Neuronal stem cell (in vitro differentiated cells): ENCODE measurements around the gene PARP6.

Experiments
- DNase-seq: peaks from one replicate; pipeline ENCODE4 v3.0.0-alpha.2; 2013; ENCODE audit warnings: low spot score
- H2AFZ ChIP-seq: one replicate; pipeline ENCODE4 v1.6.1; 2013; ENCODE audit warnings: mild to moderate bottlenecking, low read length, inconsistent platforms
- H2AK5ac ChIP-seq: 2 replicates; pipeline ENCODE4 v1.6.1; 2013; ENCODE audit warnings: low read depth, mild to moderate bottlenecking, inconsistent platforms, low read length, moderate library complexity, mixed read lengths
- H2BK120ac ChIP-seq: 2 replicates; pipeline ENCODE4 v1.6.1; 2013; ENCODE audit warnings: low read depth, mild to moderate bottlenecking, inconsistent platforms, low read length, moderate library complexity, mixed read lengths
- H2BK12ac ChIP-seq: one replicate; pipeline ENCODE4 v1.6.1; 2013; ENCODE audit warnings: low read length, inconsistent platforms
- H2BK15ac ChIP-seq: 2 replicates; pipeline ENCODE4 v1.6.1; 2013; ENCODE audit warnings: mild to moderate bottlenecking, low read length, inconsistent platforms, mixed read lengths
- H2BK5ac ChIP-seq: one replicate; pipeline ENCODE4 v1.6.1; 2013; ENCODE audit warnings: inconsistent platforms, mild to moderate bottlenecking, low read length, moderate library complexity
- H3K14ac ChIP-seq: one replicate; pipeline ENCODE4 v1.6.1; 2013; ENCODE audit warnings: low read length, inconsistent platforms
- H3K18ac ChIP-seq: 2 replicates; pipeline ENCODE4 v1.6.1; 2013; ENCODE audit warnings: low read length, inconsistent platforms
- H3K23ac ChIP-seq: 2 replicates; pipeline ENCODE4 v1.6.1; 2013; ENCODE audit warnings: low read depth, mild to moderate bottlenecking, mixed read lengths, low read length, inconsistent platforms; ENCODE audit not compliant: poor library complexity
- H3K27ac ChIP-seq: replicated peaks from 3 replicates; pipeline ENCODE4 v1.5.1; 2013; ENCODE audit warnings: low read length, inconsistent platforms
- H3K27me3 ChIP-seq, 3 experiments: 2 replicates each; pipeline ENCODE4 v1.6.1; 2013; ENCODE audit warnings: low read length in 3 of 3, mild to moderate bottlenecking in 2 of 3, inconsistent platforms in 1 of 3, low read depth in 1 of 3, mixed read lengths in 1 of 3, moderate library complexity in 1 of 3; ENCODE audit not compliant: control insufficient read depth in 3 of 3, insufficient read depth in 3 of 3
- H3K36me3 ChIP-seq, 2 donors: replicated peaks in 1 of 2; 2 replicates each; pipeline ENCODE4 v1.6.1; 2013; ENCODE audit warnings: low read length in 2 of 2; ENCODE audit not compliant: control insufficient read depth in 2 of 2, insufficient read depth in 2 of 2
- H3K4ac ChIP-seq: 2 replicates; pipeline ENCODE4 v1.6.1; 2013; ENCODE audit warnings: inconsistent platforms, mild to moderate bottlenecking, low read length, moderate library complexity
- H3K4me1 ChIP-seq, 2 donors: 1 replicate in 1 of 2; 2 replicates in 1 of 2; pipeline ENCODE4 v1.6.1; 2013; ENCODE audit warnings: low read length in 2 of 2, low read depth in 1 of 2; ENCODE audit not compliant: control insufficient read depth in 2 of 2, insufficient read depth in 1 of 2
- H3K4me2 ChIP-seq: one replicate; pipeline ENCODE4 v1.6.1; 2013; ENCODE audit warnings: mild to moderate bottlenecking, low read length, inconsistent platforms; ENCODE audit not compliant: insufficient read depth, poor library complexity, severe bottlenecking
- H3K4me3 ChIP-seq, 2 donors: 2 replicates each; pipeline ENCODE4 v1.5.1; 2013; ENCODE audit warnings: low read length in 2 of 2, mild to moderate bottlenecking in 2 of 2, inconsistent platforms in 1 of 2, moderate library complexity in 1 of 2
- H3K79me1 ChIP-seq: one replicate; pipeline ENCODE4 v1.6.1; 2013; ENCODE audit warnings: low read depth, mild to moderate bottlenecking, inconsistent platforms, low read length, moderate library complexity
- H3K9ac ChIP-seq: one replicate; pipeline ENCODE4 v1.6.1; 2013; ENCODE audit warnings: mild to moderate bottlenecking, low read depth, low read length, inconsistent platforms; ENCODE audit not compliant: poor library complexity
- H3K9me3 ChIP-seq, 2 donors: replicated peaks in 1 of 2; 2 replicates each; pipeline versions ENCODE3 to v1.6.1; 2013; ENCODE audit warnings: low read length in 2 of 2, mild to moderate bottlenecking in 2 of 2, inconsistent platforms in 1 of 2, low read depth in 1 of 2, mixed read lengths in 1 of 2, moderate library complexity in 1 of 2; ENCODE audit not compliant: control insufficient read depth in 2 of 2, insufficient read depth in 1 of 2
- H4K8ac ChIP-seq: one replicate; pipeline ENCODE4 v1.6.1; 2013; ENCODE audit warnings: low read depth, mild to moderate bottlenecking, inconsistent platforms, low read length, moderate library complexity
- H4K91ac ChIP-seq: one replicate; pipeline ENCODE4 v1.6.1; 2013; ENCODE audit warnings: low read length, low read depth, mild to moderate bottlenecking, inconsistent platforms; ENCODE audit not compliant: poor library complexity
- WGBS, 2 donors: extraction: QIAGEN DNeasy Blood & Tissue Kit; methylation state at CpG; one replicate each; pipeline ENCODE4 v1.1.7; 2013; ENCODE audit warnings: missing lambda C conversion rate in 2 of 2, mixed read lengths in 1 of 2; ENCODE audit not compliant: insufficient read length in 2 of 2, insufficient replicate concordance in 1 of 2; ENCODE audit errors: extremely low coverage in 2 of 2; 5-methylcytosine and 5-hydroxymethylcytosine counted together

Gene PARP6

DNA sequence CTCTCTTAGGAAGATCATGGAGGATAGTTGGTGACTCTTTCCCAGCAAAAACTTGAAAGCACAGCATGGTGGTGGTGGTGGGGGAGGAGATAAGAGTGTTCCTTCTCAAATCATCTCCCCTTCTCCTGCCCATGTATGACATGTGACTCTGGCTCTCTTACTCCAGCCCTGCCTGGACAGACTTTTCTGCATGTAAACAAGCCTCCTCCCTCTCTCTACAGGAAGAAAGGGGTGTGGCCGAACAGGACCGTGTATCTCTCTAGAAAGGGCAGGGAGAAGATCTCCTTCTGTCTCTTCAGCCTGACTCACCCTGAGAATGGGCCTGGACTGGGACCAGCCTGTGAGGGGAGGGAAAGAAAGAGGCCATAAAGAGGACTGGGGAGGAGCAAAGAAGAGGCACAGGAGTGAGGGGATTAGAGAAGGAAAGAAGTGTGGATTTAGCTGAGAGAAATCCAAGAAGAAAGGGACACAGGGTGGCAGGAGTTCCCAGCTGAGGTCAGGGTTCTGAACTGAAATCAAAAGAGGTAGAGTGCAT, 46.1 kb upstream of the PARP6 start:
- Histone ChIP-seq H3K79me1 (peaks cover 2% of the 10 kb centered on the region), H4K91ac (no peak overlapping the region), H2AFZ (no peak overlapping the region), H3K36me3 (no peaks in the 10 kb centered on the region), H3K27me3 (peaks cover 0 to 22% (median 18%) of the 10 kb centered on the region in 3 experiments), H2BK12ac (no peak overlapping the region), H3K18ac (no peak overlapping the region), H3K9ac (no peak overlapping the region), H2BK15ac (no peak overlapping the region), H2BK5ac (no peak overlapping the region), H3K9me3 (peaks cover 0 to 2% of the 10 kb centered on the region in 2 donors), H3K23ac (no peak overlapping the region), H3K14ac (no peak overlapping the region), H4K8ac (no peak overlapping the region), H3K27ac (no peak overlapping the region), H2BK120ac (no peak overlapping the region), H3K4me2 (no peak overlapping the region), H3K4me1 (peaks cover 2 to 3% of the 10 kb centered on the region in 2 donors), H3K4me3 (no peak overlapping the region), H3K4ac (no peak overlapping the region), H2AK5ac (no peak overlapping the region)
- DNase-seq: no peak
- WGBS, 2 donors: no CpG with 5 or more reads among the region's 2 CpGs

DNA sequence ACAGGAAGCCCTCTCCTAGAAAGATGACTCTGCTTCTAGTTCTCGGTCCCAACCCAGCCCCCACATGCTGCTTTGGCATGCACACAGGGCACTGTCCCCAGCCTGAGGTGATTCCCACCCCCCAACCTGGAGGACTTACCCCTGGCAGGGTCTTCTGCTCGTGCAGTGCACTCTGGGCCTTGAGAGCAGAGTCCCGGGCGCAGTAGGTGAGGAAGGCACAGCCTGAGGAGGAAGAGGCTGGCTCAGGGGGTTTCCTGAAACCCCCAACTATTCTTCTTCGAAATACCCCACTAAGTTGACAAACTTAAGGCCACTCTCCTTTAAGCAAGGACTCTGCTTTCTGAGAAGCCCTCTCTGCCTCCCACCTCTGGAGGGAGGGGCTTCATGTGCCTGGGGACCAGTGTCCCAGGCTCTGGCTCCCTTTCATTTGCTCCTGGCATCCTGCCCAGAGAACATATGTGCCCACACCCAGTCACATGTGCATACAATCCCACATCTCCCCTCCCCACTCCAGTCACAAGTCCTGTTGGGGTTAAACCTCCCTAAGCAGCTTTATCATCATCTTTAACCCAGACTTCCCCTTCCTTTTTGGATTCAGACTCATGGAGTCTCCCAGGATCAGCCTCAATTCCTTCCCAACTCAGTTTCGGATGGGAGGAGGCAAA, 43.5 kb upstream of the PARP6 start:
- H2AFZ ChIP-seq: no peak overlapping the region
- DNase-seq: no peak

DNA sequence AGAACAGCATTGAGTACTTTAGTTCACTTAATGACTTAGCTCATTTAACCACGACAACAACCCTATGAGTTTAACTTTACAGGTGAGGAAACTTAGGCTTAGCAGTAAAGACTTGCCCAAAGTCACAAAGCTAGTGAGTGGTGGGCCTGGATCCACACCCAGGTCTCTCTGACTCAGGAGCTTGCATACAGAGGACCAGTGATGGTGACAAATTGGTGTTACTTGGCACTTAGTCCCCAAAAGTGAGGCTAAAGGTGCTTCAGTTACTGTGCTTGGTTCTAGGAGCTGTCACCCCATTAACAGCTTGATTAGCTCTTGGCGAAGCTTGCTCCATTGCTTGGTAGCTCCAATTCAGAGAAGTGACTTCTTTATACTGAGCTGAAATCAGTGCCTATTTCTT, 41.5 kb upstream of the PARP6 start:
- H3K36me3 ChIP-seq: no peaks in the 10 kb centered on the region
- H3K79me1 ChIP-seq: no peaks in the 10 kb centered on the region
- H4K91ac ChIP-seq: no peak overlapping the region
- H3K4me2 ChIP-seq: no peak overlapping the region
- no peak overlapping the region for H3K4ac ChIP-seq
- H3K18ac ChIP-seq: no peak overlapping the region
- no peak overlapping the region for H2BK12ac ChIP-seq
- H3K9me3 ChIP-seq: no peaks in the 10 kb centered on the region
- no peak overlapping the region for H4K8ac ChIP-seq
- no CpG with 5 or more reads among the region's 2 CpGs for whole genome bisulfite sequencing, 2 donors
- no peak overlapping the region for H2AFZ ChIP-seq
- H3K27ac ChIP-seq: no peak overlapping the region
- H3K27me3 ChIP-seq: peaks cover 0 to 21% (median 14%) of the 10 kb centered on the region in 3 experiments
- no peak overlapping the region for H3K23ac ChIP-seq
- no peak overlapping the region for H3K4me3 ChIP-seq
- H2BK120ac ChIP-seq: no peak overlapping the region
- H3K4me1 ChIP-seq: no peaks in the 10 kb centered on the region
- no peak for DNase-seq
- H3K14ac ChIP-seq: no peak overlapping the region
- no peak overlapping the region for H2BK5ac ChIP-seq
- no peak overlapping the region for H2BK15ac ChIP-seq
- no peak overlapping the region for H3K9ac ChIP-seq
- no peak overlapping the region for H2AK5ac ChIP-seq

More for the DNA sequence above, 43.5 kb upstream of the PARP6 start:
- Histone ChIP-seq H3K27me3 (peaks cover 0 to 22% (median 19%) of the 10 kb centered on the region in 3 experiments), H2BK5ac (no peak overlapping the region), H3K27ac (no peak overlapping the region), H3K18ac (no peak overlapping the region), H2BK120ac (no peak overlapping the region), H3K23ac (no peak overlapping the region), H3K4me2 (no peak overlapping the region), H4K91ac (no peak overlapping the region), H3K4ac (no peak overlapping the region), H3K14ac (no peak overlapping the region), H3K9me3 (no peaks in the 10 kb centered on the region), H3K4me3 (no peak overlapping the region), H2BK12ac (no peak overlapping the region), H2AK5ac (no peak overlapping the region), H3K79me1 (peaks cover 2% of the 10 kb centered on the region), H2BK15ac (no peak overlapping the region), H3K36me3 (no peaks in the 10 kb centered on the region), H3K4me1 (peaks cover 2 to 3% of the 10 kb centered on the region in 2 donors), H3K9ac (no peak overlapping the region), H4K8ac (no peak overlapping the region)
- WGBS, 2 donors: no CpG with 5 or more reads among the region's 6 CpGs

DNA sequence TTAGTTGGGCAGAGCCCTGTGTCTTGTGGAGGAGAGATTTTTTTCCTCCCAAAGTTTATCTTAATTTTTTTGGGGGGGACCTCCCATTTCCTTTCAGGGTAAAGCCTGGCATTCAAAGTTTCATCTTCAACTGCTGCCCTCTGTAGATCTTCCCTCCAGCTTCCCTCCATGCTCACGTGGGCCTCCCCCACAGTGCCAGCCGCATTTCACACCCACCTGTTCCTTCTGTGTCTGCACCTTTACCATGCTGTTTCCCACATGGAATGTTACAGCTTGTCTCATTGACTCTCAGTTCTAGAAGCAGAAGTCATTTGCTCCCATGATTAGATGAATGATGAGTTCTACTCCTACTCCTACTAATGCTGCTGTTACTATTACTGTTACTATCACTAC, 41.1 kb upstream of the PARP6 start:
- Histone ChIP-seq H3K4ac (no peak overlapping the region), H3K23ac (no peak overlapping the region), H2BK15ac (no peak overlapping the region), H2AK5ac (no peak overlapping the region), H2BK12ac (no peak overlapping the region), H3K14ac (no peak overlapping the region), H3K4me1 (no peaks in the 10 kb centered on the region), H3K9ac (no peak overlapping the region), H3K79me1 (no peaks in the 10 kb centered on the region), H2AFZ (no peak overlapping the region), H3K4me3 (no peak overlapping the region), H2BK5ac (no peak overlapping the region), H3K9me3 (no peaks in the 10 kb centered on the region), H3K27ac (no peak overlapping the region), H4K8ac (no peak overlapping the region), H3K36me3 (no peaks in the 10 kb centered on the region), H2BK120ac (no peak overlapping the region), H4K91ac (no peak overlapping the region), H3K27me3 (peaks cover 0 to 17% (median 10%) of the 10 kb centered on the region in 3 experiments), H3K18ac (no peak overlapping the region), H3K4me2 (no peak overlapping the region)
- no CpG with 5 or more reads among the region's 2 CpGs for WGBS, 2 donors
- DNase-seq: no peak
